Esophagus muscularis mucosa (tissue), 4 donors: ENCODE results near the gene SMPDL3B. TPM values are rescaled to one million over a fixed set of nuclear protein-coding genes. Genes with fewer than 3 reads are reported as not detected.

Experiments used
- DNase-seq: peaks from one replicate; pipeline ENCODE4 v3.0.0-alpha.2; 2017; ENCODE audit errors: extremely low spot score
- H3K27ac ChIP-seq, 4 donors: fragments of 200-600 bp; sonication (generic); replicated peaks in 1 of 4; 1 replicate in 3 of 4; 2 replicates in 1 of 4; pipeline ENCODE4 v1.5.1; 2016 to 2019; ENCODE audit warnings: mild to moderate bottlenecking in 1 of 4
- H3K27me3 ChIP-seq, 4 donors: fragments of 200-600 bp; sonication (generic); one replicate each; pipeline versions ENCODE4 v1.5.1 to v1.6.0; 2016 to 2019
- H3K36me3 ChIP-seq, 4 donors: fragments of 200-600 bp; sonication (generic); one replicate each; pipeline ENCODE4 v1.5.1; 2016 to 2019
- H3K4me1 ChIP-seq, 4 donors: fragments of 200-600 bp; sonication (generic); one replicate each; pipeline ENCODE4 v1.5.1; 2016 to 2019
- H3K4me3 ChIP-seq, 4 donors: fragments of 200-600 bp; sonication (generic); 1 replicate in 2 of 4; 2 replicates in 2 of 4; pipeline ENCODE4 v1.5.1; 2016 to 2019; ENCODE audit warnings: mild to moderate bottlenecking in 4 of 4, moderate library complexity in 1 of 4
- H3K9me3 ChIP-seq, 4 donors: fragments of 200-600 bp; sonication (generic); 1 replicate in 3 of 4; 2 replicates in 1 of 4; pipeline ENCODE4 v1.5.1; 2016 to 2019
- CTCF ChIP-seq, 3 experiments: fragments of 200-600 bp in 2 of 3; fragments of 450-650 bp in 1 of 3; sonication (generic) in 2 of 3; IDR thresholded peaks; one replicate each; pipeline ENCODE4 v1.5.1; 2017 to 2019; ENCODE audit warnings: antibody characterized with exemption in 3 of 3, mild to moderate bottlenecking in 2 of 3, moderate library complexity in 1 of 3
- EP300 ChIP-seq: sonication (generic); formaldehyde crosslinking; IDR thresholded peaks from one replicate; pipeline ENCODE4 v1.6.1; 2017; ENCODE audit warnings: antibody characterized with exemption
- POLR2A ChIP-seq: fragments of 450-650 bp; IDR thresholded peaks from one replicate; pipeline ENCODE4 v1.6.1; 2017; ENCODE audit warnings: antibody characterized with exemption, moderate library complexity, mild to moderate bottlenecking, low read depth
- POLR2AphosphoS5 ChIP-seq, 2 donors: sonication (generic); formaldehyde crosslinking; IDR thresholded peaks; one replicate each; pipeline ENCODE4 v1.6.1; 2017; ENCODE audit warnings: antibody characterized with exemption in 2 of 2
- WGBS: methylation state at CpG from one replicate; pipeline ENCODE4 v1.1.5; 2018; 5-methylcytosine and 5-hydroxymethylcytosine counted together
- intact Hi-C: fragments of 100-400 bp; cut with DNase I; formaldehyde crosslinking; loops from one replicate; pipeline ENCODE4 v1.15.1; 2023
- total RNA-seq, 4 donors: library from RNA; depleted of rRNA; stranded (reverse); fragments of >200 nt; gene quantifications; one replicate each; pipeline versions ENCODE4 v1.1.0 to v1.2.1, GENCODE V29; 2016

The SMPDL3B gene
- total RNA-seq, 4 donors from 2014 or later: 0.23 to 0.58 TPM; not detected in 2

DNA sequence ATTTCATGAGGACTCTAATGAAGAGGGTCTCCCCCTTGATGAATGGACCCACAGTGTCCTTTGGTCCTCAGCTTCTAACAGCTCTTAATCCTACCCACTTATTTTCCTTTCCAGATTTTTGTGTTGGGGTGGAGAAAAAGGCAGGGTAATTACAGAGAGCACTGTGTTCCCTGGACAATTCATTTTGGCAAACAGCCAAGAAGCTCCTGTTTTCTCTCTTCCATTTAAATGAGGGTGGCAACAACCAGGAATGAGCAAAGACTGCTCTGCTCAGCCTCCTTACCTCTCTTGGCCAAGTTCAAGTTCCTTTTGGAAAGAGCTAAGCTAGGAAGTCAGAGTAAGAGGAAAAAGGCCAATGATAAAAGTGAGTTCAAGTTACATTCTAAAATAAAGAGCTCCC, 36.9 kb downstream of the SMPDL3B start:
- Histone ChIP-seq H3K27ac (peak overlapping the region in 2 of 4 donors; percentile 46 to 53), H3K36me3 (peaks cover 10 to 64% (median 44%) of the 10 kb centered on the region in 4 donors)
- intact Hi-C loops: no loop called here

DNA sequence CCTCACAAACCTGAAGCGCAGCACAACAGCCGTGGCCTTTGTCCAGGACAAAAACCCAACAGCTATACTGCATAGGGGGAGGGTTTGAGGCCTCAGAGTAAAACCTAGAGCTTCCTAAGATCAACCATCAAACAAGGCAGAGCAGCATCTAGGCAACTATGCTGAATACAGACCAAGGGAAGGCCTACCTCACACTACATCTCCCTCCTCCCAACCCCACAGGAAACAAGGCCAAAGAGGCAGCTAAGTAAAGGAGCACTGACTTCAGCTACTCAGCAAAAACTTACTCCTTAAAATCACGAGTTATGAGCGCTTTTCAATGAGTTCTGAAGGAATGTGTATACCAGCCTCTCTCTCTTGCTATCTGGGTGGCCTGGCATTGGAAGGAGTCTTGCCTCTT, 37.3 kb downstream of the SMPDL3B start:
- 83% methylated on average over 4 of the region's 4 CpGs for WGBS
- H3K27ac ChIP-seq: peak overlapping the region in 2 of 4 donors; percentile 46 to 53
- TF ChIP-seq POLR2A: no peak
- TF ChIP-seq EP300: no peak
- TF ChIP-seq CTCF (IDR thresholded peaks at IDR 0.05): no peak
- TF ChIP-seq POLR2AphosphoS5 (IDR thresholded peaks at IDR 0.05): no peak
- H3K9me3 ChIP-seq: no peaks in the 10 kb centered on the region
- H3K4me1 ChIP-seq: peaks cover 15 to 28% (median 22%) of the 10 kb centered on the region in 4 donors
- intact Hi-C loops: no loop called here
- peaks cover 5 to 64% (median 43%) of the 10 kb centered on the region in 4 donors for H3K36me3 ChIP-seq
- H3K27me3 ChIP-seq: no peaks in the 10 kb centered on the region
- no peak for DNase-seq
- H3K4me3 ChIP-seq: no peak overlapping the region

More for the DNA sequence above, 36.9 kb downstream of the SMPDL3B start:
- no peaks in the 10 kb centered on the region for H3K9me3 ChIP-seq
- TF ChIP-seq POLR2A (no peak), POLR2AphosphoS5 (IDR thresholded peaks at IDR 0.05) (no peak), EP300 (no peak), CTCF (IDR thresholded peaks at IDR 0.05) (no peak)
- no peak for DNase-seq
- no peak overlapping the region for H3K4me3 ChIP-seq
- no peaks in the 10 kb centered on the region for H3K27me3 ChIP-seq
- H3K4me1 ChIP-seq: peaks cover 15 to 28% (median 22%) of the 10 kb centered on the region in 4 donors

GRCh38 chr1:27973771-27974416, 39.1 kb downstream of the SMPDL3B start:
- 79% methylated on average over 4 of the region's 4 CpGs for WGBS
- TF ChIP-seq POLR2A (no peak), POLR2AphosphoS5 (IDR thresholded peaks at IDR 0.05) (no peak), EP300 (no peak), CTCF (IDR thresholded peaks at IDR 0.05) (no peak)
- Histone ChIP-seq H3K4me1 (peaks cover 15 to 22% (median 20%) of the 10 kb centered on the region in 4 donors), H3K9me3 (no peaks in the 10 kb centered on the region), H3K27ac (no peak overlapping the region), H3K4me3 (no peak overlapping the region), H3K27me3 (no peaks in the 10 kb centered on the region), H3K36me3 (peaks cover 0 to 62% (median 34%) of the 10 kb centered on the region in 4 donors)
- intact Hi-C loops: no loop called here
- no peak for DNase-seq

DNA sequence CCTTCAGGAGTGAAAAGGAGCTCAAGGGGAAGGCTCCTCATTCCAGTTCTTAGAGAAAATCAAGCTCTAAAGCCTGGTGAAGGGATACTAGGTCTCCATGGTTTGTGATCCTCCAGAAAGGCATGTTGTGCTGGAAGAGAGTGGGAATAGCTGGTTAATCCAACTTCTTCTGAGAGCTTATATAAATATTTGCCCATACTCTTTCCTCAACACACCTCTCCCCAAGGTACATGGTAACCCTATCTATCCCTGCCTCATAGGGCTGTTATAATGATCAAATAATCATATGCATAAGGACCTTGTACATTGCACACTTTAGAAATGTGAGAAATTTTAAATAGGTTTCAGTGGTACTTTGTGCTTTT, 39.6 kb downstream of the SMPDL3B start:
- Histone ChIP-seq H3K9me3 (no peaks in the 10 kb centered on the region), H3K4me3 (no peak overlapping the region), H3K4me1 (peaks cover 15 to 24% (median 21%) of the 10 kb centered on the region in 4 donors), H3K27me3 (no peaks in the 10 kb centered on the region), H3K36me3 (peaks cover 0 to 61% (median 34%) of the 10 kb centered on the region in 4 donors), H3K27ac (no peak overlapping the region)
- TF ChIP-seq EP300: no peak
- TF ChIP-seq POLR2AphosphoS5 (IDR thresholded peaks at IDR 0.05): no peak
- no peak for TF ChIP-seq POLR2A
- TF ChIP-seq CTCF (IDR thresholded peaks at IDR 0.05): no peak
- no peak for DNase-seq
- intact Hi-C loops: no loop called here
